HG03025 (cell line): ENCODE results near the gene PARK7.

ENCODE experiments used
- ATAC-seq: cut with Tn5 transposase; IDR thresholded peaks from one replicate; pipeline ENCODE4 v1.9.1; 2021; ENCODE audit warnings: mild to moderate bottlenecking, moderate library complexity; ENCODE audit not compliant: unreplicated experiment, low FRiP score

PARK7 gene

GRCh38 chr1:7975212-7975865 lies 13.8 kb downstream of the PARK7 start:
- no peak for ATAC-seq

- no peak for ATAC-seq
These were observed 19.5 kb downstream of the PARK7 start for GRCh38 chr1:7980984-7981383.

DNA sequence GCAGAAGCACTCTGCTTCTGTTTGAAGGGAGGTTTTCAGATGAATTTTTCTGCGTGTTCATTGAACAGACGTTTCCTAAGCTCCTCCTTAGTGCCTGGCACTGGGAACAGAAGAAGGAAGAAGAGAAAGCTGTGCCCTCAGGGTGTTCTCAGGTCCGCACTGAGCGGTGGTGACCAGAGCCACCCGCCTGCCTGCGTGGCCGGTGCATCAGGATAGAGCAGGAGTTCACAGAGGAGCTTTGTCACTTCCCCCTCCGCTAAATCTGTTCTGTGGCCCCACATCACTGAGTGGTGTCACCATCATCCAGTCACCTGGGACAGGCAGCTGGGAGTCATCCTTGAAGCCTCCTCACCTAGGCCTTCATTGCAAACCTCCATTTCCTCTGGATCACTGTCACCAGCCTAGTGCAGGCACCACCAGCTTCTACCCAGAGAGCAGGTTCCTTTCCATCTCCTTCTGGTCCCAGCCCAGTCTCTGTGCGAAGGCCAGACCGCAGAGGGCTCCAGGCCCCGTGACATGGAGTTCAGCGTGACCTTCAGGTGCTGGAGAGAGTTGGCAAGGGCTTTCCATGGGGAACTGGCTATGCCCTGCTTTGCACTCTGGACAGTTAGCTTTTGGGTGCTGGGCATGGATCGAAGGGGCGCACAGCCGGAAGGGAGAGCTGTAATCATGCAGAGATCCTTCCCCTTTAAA lies 21.7 kb downstream of the PARK7 start:
- no peak for ATAC-seq

- no peak for ATAC-seq
These were observed 23.3 kb downstream of the PARK7 start for GRCh38 chr1:7984811-7985210.

- ATAC-seq = no peak
These were observed 24.5 kb downstream of the PARK7 start for GRCh38 chr1:7985851-7986612.

DNA sequence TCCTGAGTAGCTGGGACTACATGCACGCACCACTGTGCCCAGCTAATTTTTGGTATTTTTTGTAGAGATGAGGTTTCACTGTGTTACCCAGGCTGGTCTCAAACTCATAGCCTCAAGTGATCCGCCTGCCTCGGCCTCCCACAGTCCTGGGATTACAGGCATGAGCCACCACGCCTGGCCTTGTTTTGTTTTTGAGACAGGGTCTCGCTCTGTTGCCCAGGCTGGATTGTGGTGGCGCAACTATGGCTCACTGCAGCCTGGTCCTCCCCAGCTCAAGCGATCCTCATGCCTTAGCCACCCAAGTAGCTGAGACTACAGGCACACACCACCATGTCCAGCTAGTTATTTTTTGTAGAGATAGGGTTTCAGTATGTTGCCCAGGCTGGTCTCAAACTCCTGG lies 26.0 kb downstream of the PARK7 start:
- no peak for ATAC-seq

DNA sequence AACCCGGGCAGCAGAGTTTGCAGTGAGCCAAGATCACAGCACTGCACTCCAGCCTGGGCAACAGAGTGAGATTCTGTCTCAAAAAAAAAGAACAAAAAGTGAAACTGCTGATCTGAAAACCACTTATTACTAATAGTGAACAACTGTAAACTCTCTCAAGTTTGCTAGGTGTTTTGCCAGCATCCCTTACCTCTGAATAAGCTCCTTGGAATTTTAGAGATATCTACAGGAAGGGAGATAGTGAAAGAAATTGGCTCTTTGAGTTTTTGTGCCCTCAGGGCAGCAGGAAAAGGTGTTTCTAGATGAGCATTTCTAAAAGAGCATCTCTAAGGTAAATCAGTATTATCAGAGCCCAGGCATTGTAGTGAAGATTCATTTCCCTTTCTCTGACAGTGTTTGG lies 27.1 kb downstream of the PARK7 start:
- no peak for ATAC-seq

DNA sequence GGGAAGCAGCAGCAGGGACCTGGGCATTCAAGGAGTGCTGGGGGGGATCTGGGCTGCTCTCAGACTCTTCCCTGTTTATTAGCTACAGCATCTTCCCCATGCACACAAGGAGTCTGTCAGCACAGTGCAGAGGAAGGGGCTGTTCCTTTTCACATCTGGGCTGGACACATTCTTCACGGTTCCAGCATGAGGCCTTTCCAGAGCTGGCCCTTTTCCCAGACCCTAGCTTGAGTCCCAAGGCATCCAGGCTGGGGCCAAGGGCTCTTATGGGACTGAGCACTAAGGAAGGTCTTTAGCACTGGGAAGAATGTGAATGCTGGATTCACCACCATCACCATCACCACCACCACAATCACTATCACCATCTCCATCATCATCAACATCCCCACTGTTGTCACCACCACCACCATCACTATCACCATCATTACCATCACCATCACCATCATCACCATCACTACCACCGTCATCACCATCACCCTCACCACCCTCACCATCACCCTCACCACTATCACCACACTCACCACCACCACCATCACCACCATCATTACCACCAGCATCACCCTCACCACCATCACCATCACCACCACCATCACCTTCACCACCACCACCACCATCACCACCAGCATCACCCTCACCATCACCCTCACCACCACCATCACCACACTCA lies 28.4 kb downstream of the PARK7 start:
- ATAC-seq = no peak

DNA sequence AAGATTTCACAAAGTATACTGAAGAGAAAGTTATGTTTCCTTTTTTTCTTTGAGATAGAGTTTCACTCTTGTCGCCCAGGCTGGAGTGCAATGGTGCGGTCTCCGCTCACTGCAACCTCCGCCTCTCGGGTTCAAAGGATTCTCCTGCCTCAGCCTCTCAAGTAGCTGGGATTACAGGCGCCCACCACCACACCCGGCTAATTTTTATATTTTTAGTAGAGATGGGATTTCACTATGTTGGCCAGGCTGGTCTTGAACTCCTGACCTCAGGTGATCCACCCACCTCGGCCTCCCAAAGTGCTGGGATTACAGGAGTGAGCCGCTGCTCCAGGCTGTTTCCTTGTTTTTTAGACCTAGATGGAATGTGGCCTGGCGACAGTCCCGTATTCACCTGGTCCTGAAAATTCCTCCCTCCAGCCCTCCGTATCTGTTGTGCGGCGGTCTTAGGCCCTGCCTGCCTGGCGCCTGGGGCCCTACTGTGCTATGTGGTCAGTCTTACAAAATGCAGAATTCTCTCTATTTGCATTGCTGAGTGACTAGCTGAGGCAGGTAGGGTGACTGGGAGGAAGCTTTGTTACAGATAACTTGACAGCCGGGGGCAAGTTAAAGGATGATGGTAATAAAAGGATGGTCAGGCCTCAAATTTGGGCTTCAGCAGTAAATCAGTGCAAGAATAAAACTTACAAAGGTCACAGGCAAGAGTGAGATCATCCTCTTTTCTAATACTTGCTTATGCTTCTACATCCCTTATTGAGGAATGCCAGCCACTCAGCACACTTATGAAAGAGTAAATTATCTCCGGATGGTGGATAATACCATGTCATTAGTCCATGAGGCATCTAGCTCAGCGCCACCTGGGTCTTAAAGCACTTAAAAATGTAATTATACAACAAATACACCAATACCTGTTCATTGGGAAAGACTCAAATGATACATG lies 30.3 kb downstream of the PARK7 start:
- no peak for ATAC-seq

DNA sequence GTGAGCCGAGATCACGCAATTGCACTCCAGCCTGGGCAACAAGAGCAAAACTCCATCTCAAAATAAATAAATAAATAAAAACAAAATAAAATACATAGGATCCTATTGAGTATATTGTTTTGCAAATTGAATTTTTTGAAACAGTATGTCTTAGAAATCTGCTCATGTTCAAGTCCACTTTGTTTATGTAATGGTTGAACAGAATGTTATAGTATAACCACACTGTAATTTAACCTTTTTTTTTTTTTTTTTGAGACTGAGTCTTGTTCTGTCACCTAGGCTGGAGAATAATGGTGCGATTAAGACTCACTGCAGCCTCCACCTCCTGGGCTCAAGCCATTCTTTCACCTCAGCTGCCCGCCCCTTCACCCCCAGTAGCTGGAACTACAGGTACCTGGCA lies 31.4 kb downstream of the PARK7 start:
- ATAC-seq = no peak

GRCh38 chr1:7993593-7994479 lies 32.3 kb downstream of the PARK7 start:
- no peak for ATAC-seq

- no peak for ATAC-seq
These were observed 33.3 kb downstream of the PARK7 start for GRCh38 chr1:7994827-7995226.

DNA sequence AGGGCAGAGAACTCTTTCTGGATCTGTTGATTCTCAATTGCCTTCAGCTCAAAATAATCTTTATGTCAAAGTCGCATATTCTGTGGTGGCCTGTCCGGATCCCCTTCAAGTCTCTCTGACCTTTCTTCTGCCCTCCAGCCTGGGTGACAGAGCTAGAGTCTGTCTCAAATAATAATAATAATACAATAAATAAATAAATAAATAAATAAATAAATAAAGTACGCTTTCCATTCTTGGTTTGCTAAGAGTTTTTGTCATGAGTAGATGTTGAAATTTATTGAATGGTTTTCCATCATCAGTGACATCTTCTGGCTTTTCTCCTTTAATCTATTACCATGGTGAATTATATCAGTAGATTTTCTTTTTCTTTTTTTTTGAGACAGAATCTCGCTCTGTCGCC lies 33.9 kb downstream of the PARK7 start:
- ATAC-seq = no peak

DNA sequence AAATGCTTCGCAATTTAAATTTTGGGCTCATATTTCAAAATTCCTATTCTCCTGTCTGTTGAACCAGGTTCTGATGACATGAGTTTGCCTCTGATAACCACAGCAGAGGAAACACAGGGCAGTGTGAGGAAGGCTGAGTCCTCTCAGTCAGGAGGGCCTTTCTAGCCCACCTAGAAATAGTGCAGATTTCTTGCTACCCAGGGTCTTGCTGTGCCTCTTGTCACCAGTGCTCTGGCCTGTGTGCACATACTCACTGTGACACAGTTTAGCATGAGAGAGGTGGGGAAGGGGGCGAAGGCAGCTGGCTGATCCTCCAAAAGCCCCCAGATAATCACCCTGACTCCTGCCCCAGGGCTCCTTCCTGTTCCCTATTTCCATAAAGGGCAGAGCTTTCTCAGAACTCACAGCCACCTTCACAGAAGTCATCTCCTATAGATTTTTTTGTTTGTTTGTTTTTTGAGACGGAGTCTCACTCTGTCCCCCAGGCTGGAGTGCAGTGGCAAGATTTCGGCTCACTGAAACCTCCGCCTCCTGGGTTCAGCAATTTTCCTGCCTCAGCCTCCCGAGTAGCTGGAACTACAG lies 40.9 kb downstream of the PARK7 start:
- no peak for ATAC-seq

GRCh38 chr1:8002921-8003320 lies 41.4 kb downstream of the PARK7 start:
- ATAC-seq = no peak

GRCh38 chr1:8003438-8004112 lies 42.1 kb downstream of the PARK7 start:
- ATAC-seq = no peak

DNA sequence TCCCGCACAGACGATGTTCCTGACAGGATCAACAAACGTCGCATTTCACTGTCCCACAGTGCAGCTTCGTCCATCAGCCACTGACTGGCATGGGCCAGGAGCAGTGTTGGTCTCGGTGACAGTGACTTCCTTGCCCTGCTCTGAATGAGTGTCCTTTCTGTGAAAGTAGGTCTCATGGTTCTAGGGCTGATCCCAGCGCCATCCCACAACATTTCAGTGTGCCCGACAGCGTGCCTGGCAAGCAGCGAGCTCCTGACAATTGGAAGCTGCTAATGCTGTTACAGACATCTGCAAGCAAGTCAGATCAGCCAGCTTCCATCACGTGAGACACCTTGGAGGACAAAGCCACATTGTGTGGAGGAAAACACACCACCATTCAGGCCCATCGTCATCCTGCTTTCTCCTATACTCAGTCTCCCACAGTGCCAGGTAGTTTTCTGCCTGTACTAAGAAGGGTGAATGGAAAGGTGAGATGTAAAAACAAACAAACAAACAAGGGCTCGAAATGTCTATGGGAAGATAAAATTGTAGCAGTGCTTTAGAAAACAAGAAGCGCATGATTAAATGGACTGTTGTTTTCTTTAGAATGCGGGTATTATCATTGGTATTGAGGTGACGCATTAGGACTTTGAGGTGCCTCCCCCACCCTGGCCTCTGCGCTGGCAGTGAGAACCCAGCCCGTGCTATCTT lies 42.7 kb downstream of the PARK7 start:
- no peak for ATAC-seq
